COR-L47 (cell line): Measurements from ENCODE around the gene ANXA2R.
"Not testable (repeated sequence)": the region's sequence is repeated elsewhere in the genome, so short reads cannot be mapped to it uniquely, and the experiment has no call there.

ENCODE experiments used
- DNase-seq: peaks from one replicate; lab custom pipeline; 2025; lab: John Stamatoyannopoulos, UW

The ANXA2R gene

DNA sequence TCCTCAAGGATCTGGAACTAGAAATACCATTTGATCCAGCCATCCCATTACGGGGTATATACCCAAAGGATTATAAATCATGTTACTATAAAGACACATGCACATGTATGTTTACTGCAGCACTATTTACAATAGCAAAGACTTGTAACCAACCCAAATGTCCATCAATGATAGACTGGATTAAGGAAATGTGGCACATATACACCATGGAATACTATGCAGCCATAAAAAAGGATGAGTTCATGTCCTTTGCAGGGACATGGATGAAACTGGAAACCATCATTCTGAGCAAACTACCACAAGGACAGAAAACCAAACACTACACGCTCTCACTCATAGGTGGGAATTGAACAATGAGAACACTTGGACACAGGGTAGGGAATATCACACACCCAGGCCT is 19.9 kb upstream of the ANXA2R start:
- not testable (repeated sequence) for DNase-seq

DNA sequence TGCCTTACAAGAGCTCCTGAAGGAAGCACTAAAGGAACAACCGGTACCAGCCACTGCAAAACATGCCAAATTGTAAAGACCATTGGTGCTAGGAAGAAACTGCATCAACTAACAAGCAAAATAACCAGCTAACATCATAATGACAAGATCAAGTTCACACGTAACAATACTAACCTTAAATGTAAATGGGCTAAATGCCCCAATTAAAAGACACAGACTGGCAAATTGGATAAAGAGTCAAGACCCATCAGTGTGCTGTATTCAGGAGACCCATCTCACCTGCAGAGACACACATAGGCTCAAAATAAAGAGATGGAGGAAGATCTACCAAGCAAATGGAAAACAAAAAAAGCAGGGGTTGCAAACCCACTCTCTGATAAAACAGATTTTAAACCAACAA is 15.0 kb upstream of the ANXA2R start:
- DNase-seq = not testable (repeated sequence)

DNA sequence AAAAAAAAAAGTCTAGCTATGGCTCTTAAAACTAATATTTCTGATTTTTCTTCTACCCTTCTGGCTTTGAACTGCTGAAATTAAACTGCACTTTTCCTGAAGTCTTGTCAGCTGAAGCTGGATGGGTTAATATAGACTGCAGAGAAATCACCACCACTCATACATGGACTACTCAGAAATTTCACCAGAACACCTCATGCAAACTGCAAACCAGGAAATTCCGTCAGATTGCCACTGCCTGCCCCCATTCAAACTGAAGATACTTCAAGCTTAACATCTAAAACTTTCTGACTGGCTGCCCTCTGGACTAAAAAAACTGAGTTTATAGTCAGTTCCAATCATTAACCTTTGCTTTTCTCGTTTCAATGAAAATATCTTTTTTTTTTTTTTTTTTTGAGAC is 11.6 kb upstream of the ANXA2R start:
- DNase-seq = no peak

DNA sequence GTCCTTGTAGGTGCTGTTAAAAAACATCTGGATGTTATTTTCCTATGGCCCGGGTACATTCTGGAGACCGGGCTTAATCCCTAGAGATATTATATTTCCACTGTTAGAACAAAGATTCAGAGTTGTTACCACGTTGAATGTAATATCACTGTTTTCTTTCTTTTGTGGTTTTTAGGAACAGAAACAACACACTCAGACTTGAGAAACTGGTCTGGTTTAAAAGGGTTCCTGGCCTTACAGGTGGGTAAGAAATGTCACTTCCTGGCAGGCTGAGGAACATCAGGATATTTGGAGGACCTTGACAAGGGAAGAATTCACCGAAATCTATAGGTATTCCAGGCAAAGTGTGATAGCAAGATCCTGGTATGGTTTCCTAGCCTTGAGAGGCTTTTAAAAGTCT is 10.3 kb upstream of the ANXA2R start:
- DNase-seq = no peak

DNA sequence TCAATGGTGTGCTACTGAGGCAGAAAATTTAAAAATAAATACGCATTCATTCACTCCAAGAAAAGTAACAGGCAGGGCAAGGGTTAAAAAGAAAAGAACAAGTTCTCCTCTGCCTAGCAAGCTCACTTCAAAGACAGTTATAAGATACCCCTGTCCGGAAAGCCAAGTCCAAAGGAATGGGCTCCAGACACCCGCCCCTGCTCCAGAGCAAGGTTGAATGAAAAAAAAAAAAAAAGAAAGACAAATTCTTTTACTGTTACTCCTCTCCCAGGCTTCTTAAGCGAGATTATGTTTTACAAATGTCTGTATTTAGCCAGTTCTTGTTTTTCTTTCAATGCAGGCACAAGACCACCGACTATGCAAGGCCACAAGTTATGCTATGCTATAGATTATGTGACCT is 9.1 kb upstream of the ANXA2R start:
- no peak for DNase-seq

DNA sequence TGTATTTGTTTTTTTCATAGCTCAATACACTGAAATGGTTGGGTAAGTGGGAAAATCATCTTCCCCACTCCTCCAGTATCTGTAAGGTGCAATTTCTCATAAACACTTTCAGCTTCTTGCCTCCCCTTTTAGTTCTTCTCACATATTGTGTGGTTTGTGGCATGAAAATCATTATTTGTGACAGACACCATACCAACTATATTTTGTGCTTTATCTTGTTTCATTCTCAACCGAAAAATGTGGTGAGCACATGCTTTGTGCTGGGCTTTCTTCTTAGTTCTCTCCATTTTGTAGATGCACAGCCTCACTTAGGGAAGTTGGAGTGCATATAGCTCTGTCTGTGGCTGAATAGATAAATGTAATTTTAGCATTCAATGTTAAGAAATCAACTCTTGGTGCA is 6.4 kb upstream of the ANXA2R start:
- no peak for DNase-seq

DNA sequence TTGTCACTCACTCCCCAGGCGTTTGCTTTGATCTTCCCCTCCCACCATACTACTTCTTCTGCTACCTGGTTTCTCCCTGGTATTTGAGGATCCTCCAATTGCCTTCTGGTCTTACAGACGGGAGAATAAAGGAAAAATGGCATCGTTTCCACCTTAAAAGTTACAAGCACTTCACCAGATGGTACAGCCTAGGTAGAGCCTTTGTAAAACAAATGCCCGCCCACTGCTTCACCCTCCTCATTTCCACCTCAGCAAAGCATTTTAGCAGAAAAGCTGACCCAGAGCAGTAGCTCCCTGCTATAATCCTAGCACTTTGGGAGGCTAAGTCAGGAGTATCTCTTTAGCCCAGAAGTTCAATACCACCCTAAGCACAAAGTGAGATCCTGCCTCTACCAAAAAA is 5.1 kb upstream of the ANXA2R start:
- no peak for DNase-seq

DNA sequence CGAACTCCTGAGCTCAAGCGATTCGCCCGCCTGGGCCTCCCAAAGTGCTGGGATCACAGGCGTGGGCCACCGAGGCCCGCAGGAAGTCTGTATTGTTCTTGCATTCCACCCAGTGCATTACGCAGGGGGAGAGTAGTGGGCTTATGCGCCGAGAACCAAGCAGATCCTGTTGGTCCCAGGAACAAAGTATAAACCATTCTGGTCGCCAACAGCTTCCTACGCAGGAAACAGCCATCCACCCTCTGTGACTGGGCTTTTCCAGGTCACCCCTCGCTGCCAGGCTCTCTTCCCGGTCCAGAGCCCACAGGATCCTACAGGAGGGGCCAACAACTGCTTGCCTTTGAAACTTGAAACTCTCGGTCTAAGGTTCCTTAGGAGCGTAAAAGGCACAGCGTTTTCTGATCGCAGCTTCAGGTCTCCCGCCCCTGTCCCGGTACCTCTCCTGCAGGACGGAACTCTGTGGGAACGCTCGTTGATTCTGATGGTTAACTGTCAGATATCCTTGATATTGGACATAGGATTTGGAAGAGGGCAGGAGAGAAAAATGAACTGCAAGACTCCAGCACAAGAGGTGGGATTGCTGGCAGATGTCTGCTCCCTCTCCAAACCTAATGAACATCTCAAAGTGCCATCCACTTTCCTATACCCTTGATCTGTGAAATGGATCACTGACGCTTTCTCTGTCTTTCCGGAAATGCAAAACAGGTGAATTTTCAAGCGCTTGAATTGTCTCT is 4.2 kb upstream of the ANXA2R start:
- no peak for DNase-seq

DNA sequence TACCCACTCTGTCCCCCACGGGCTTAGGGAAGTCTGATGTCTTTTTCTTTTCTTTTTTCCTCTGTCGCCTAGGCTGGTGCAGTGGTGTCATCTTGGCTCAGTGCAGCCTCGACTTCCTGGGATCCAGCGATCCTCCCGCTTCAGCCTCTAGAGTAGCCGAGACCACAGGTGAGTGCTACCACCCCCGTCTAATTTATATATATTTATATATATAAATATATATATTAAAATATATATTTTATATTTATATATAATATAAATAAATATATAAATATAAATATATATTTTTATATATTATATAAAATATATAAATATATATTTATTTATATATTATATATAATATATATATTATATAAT is 3.3 kb upstream of the ANXA2R start:
- DNase-seq = no peak

DNA sequence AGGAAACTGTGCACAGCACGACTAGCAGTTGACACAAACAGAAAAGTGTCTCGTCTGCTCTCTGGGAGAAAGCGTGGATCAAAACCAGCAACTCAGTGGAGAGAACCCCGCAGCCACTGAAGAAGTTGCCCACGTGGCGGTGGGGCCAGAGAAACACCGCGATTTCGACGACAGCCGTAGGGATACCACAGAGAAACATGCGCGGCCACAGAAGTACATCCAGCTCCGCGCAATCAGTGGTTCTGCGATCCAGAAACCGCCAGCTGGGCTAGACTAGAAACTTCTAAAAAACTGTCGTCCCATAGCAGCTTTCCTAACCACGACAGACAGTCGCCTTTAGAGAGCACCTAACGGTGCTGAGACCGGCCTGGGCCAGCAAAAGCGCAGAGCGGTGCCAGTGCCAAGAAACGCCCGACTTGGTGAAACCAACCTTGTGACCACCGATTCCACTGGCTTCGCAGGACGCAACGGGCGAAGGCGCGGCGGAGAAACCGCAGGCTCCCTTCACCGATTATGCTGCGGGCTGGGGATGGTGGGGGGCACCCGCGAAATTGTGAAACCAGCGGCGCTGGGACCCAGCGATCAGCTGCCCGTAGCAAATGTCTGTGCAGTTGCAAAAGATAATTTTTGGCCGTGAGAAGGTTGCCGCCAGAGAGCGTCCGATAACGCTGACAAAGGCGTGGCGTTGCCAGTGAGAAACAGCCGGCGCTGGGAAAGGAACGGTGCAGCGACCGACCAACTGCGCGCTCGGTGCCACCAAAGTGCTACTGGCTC is 2.7 kb upstream of the ANXA2R start:
- DNase-seq = peak; percentile 77

DNA sequence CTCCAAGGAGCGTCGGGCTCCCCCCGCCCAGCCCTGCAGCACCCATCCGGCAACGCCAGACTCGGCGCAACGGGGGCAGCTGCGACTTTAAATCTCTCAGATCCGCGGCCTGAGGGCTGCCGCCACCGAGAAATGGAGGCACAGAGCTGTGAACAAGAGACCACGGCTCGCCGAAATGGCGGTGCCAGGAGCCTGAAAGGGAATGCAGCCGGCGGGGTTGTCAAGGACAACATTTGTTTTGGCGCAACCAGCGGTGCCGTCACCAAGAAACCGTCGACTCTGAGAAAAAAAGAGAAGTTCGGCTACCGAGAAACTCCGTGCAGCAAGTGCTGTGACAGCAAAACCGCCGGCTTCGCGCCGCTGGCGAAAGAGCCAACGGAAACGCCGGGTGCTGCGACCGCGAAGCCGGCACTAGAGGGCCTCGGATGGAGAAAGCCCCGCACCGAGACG is 2.1 kb upstream of the ANXA2R start:
- DNase-seq = peak; percentile 77

DNA sequence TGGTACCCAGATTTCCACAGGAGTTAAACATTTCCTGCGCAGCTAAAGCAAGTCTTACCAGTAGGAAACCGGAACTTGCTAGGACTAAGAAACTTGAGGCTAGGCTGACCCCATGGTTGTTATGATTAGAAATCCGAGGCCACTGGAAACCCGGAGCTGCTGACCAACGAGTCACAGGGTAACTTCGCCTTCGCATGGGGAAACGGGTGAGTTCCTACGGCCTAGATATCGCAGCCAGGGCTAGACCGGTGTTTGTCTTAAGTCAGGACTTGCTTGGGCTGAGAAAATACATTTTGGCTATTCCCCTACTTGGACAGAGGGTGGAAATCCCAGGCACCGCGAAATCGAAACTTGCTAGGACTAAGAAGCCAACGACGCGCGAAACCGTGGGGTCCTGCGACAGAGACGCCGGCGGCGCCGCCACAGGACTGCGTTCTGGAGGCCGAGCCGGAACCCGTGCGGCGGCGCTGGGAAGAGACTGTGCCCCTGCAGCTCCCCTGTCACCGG is 1.6 kb upstream of the ANXA2R start:
- peak; percentile 68 for DNase-seq

DNA sequence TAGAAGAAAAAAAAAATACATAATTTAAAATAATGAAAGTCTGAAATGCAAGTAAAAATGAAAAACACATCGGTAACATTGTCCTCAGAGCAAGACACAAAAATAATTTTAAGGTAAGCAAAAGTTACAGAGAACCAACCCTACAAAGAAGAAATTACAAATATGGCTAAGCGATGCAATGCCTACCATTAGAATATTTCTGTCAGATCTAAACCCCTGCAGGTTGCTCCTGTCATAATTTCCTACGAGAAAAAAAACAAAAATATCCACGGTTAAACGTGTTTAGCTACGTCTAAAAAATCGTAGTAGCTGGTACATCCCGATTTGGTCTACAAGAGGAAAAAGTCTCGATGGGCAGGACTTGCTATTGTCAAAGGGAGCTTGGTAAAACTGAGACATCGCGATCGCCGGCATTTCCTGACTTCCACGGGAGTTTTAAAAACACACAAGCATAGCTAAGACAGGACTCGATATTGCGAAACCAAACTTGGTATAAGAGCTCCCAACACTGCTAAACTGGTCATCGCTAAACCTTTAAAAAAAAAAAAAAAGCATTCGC is 1.1 kb upstream of the ANXA2R start:
- DNase-seq = peak; percentile 42

DNA sequence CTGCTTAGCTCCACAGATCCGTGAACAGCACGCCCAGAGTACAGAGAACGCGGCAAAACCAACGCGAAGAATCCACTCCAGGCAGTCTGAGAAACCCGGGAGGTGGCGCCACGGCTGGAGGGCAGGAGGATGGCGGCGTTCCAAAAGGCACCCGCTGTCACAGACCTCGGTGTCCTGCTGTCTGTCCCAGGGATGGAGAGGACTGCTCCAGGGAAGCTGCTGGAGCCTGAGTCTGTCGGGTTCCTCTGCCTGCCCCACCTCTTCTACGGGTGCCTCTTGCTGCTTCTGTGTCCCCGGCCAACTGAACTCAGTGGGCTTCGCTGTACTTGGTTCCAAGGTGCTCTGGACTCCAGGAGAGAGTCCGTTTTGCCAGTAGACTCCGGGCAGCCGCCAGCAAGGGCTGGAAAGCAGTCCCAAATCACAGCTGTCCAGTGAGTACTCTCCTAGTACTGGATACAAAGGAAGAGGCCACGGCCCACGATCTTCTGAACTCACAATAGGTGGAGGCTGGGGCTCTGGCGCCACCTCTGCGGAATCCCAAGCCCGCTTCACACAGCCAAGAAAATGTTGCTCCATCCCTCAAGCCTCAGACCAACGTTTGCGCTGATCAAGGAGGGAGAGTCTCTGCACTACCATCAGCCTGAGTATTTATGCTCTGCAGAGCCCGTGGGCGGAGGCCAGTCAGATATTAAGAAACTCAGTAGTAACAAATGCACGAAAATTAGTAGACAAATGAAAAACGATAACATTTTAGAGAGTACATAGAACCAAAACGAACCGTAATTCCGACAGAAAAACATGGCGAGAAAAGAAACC is 440 bp downstream of the ANXA2R start:
- DNase-seq = peak; percentile 84

DNA sequence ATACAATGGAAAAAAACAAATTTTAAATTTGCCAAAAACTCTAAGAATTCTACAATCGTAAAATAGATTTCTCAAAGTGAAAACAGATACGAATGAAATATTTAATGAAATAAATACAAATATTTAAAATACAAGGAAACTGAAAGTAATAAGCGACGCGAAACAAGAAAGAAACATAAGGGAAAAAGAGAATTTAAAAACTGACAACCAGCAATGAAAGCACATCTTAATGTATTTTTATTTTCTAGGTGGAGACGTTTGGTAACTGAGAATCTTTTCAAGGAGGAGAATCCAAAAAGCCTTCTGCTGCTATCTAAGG is 1.0 kb downstream of the ANXA2R start:
- no peak for DNase-seq

DNA sequence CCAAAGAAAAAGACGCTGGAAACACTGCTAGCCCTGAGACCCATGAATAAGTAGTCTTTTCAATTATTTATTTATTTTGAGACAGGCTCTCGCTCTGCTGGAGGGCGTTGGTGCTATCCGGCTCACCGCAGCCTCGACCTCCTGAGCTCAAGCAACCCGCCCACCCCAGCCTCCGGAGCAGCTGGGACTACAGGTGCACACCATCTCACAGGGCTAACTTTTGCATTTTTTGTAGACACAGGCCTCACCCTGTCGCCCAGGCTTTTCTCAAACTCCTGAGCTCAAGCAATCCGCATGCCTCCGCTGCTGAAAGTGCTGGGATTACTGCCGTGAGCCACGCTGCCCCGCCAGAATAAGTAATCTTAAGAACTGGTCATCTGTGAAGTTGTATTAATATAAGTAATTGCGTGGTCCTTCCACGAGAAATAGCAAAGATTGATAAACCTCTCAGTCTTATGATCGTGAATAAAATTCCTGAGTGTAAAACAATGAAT is 1.6 kb downstream of the ANXA2R start:
- peak; percentile 30 for DNase-seq

DNA sequence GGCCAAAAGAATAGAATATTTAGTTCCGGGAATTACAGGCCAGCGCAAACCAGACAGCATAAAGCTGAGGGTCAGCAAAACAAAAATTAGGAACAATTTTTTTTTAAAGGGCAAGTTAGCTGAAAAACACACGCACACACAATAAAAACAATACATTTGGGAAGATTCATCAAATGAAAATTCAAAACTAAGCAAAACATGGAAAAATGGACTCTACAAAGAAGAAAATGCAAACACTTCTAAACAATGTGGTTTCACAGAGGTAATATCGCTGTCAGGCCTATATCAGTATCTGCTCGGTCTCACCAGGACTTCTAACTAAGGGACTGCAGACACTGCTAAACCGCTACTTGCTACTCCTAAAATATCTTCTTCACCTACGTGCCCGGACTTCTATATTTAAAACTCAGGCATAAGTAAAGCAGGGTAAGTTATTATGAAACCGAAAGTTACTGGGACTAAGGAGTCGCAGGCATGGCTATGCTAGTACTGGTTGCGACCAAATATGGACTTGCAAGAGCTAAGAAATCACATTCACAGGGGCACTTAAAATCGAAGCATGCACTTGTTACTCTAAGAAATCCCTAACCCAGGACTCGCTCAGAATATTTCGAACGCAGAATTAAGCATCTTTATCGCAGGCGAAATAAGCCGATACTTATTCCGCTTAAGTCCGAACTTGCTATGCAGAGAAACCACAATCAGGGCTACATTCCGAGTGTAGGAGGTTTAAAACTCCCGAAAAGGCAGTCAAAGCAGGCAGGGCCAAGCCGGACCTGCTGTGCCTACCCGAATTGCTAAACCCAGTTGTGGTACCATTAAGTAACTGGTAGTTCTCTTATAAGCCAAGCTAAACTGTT is 2.3 kb downstream of the ANXA2R start:
- DNase-seq = no peak

DNA sequence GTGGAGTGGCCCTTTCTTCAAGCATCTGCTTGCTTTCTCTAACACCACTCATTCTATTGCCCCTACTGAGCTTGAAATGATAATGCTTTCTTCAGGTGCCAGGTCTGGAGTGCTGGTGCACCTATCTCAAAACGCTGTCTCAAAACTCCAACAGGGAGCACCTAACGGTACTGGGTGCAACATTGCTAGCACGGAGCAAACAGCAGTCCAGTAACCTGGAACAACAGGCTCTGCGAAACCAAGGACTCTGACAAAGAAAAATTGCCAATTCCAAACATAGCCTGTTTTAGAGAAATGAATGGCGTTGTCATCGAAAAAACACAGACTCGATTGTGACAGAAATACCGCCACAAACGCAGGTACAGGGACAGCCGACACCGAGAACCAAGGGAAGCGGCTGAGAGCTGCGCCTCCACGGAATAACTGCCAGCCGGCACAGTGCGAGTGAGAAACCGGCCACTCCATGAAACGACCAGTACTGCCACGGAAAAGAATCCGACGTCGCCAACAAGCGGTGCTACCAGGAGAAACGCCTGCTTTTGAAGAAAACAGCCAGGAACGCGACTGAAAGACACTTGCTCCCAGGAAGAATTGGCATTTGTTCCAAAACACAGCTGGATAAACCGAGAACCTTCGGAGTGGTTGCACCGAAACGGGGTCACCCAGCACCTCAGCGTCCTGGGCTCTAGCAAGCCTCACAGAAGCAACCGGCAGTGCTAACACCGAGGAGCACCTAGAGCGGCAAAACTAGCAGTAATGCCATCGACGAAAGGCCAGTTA is 3.1 kb downstream of the ANXA2R start:
- DNase-seq = no peak

DNA sequence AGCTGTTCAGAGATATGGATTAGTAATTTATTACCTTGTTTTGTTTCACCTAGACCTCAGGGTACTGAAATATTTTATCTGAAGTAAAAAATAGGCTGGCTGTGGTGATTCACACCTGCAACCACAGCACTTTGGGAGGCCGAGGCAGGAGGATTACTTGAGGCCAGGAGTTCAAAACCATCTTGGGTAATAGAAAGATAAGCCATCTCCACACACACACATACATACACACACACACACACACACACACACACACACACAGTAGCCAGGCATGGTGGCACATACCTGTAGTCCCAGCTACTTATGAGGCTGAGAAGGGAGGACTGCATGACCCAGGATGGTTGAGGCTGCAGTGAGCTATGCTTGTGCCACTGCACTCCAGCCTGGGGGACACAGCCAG is 3.7 kb downstream of the ANXA2R start:
- DNase-seq = no peak

DNA sequence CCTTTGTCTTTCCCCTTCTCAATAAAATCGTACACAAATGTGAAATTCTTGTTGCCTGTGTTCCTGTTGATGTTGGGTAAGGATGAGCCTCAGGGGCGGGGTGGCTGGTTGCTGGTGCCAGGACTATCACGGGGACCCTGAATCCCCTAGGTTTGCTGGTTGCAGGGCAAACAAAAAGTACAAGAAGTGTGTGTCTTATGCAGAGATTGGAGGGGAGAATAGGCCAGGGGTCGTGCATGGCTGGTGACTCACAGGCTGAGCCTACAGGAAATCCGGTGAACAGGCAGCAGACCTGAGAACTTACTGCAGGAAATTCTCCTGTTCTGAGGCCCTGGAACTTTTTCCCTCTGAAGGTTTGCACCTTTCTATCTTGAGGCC is 5.5 kb downstream of the ANXA2R start:
- no peak for DNase-seq
